GM18499 (cell line): ENCODE measurements around the gene CKMT2.
A peak's percentile ranks its signal among the peaks of the same experiment; 100 is the strongest.

Experiments used
- ATAC-seq: cut with Tn5 transposase; IDR thresholded peaks from one replicate; pipeline ENCODE4 v1.9.1; 2021; ENCODE audit warnings: moderate number of reproducible peaks; ENCODE audit not compliant: insufficient read depth, unreplicated experiment

CKMT2 gene

DNA sequence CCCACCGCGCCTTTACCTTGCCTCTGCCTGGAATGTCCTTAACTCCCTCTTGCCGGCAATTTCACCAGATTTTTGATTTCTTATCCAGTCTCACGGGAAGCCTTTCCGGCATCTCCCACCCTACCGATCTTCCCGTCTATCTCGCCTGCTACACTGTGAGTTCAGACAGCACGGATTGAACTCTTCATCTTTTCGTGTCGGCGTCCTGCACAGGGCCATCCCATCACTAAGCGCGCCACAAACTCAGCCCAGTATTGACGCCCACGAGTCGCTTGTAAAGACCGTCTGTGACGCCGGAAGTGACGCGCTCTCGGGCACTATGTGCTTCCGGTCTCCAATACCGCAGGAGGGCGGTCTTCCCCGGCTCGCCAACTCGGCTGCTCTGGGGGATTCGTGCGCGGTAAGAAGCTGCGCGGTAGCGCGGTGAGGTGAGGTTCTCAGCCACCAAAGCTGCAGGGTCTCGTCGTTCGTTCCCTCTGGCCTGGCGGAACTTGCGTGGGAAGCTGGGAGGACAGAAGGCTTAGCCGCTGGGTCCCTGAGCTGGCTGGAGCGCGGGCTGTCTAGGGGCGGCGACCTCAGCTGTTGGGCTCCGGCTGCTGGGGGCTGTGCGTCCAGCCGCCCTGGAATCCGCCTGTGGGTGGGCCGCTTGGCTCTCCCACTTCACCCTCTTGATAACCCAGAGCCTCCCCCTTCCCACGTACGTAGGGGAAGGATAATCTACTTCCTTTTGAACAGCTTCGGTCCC lies 68.3 kb downstream of the CKMT2 start, which contains the start of gene ZCCHC9:
ZCCHC9 (plus strand) TSS at position 317 of the 745 bp plus-strand sequence. CDS start 3,171 bp downstream, outside the sequence.
- ATAC-seq: peak; percentile 75

DNA sequence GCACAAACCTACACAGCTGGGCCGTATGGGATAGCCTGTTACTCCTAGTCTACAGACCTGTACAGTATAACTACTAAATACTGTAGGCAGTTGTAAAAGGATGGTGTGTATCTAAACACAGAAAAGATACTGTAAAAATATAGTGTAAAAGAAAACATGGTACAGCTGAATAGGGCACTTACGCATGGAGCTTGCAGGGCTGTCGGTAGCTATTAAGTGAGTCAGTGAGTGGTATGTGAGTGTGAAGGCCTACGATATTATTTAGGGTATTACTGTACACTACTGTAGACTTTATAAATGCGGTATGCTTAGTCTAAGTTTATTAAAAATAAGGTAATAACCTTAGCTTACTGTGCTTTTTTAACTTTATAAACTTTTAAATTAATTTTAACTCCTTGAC lies 69.5 kb downstream of the CKMT2 start:
- ATAC-seq: no peak

DNA sequence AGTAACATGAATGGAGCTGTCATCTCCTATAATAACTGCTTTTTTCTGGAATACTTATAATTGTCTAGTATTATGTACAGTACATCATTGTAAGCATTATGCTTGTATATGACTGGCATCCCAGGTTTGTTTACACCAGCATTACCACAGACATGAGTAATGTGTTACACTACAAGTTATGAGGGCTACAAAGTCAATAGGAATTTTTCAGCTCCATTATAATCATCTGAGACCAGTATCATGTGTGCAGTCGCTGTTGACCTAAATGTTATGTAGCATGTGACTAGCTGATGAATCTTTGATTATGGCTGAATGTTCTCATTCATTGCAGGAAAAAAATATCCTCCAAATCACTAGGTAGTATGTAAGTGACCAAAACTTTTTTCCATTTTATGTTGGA lies 70.4 kb downstream of the CKMT2 start:
- no peak for ATAC-seq

DNA sequence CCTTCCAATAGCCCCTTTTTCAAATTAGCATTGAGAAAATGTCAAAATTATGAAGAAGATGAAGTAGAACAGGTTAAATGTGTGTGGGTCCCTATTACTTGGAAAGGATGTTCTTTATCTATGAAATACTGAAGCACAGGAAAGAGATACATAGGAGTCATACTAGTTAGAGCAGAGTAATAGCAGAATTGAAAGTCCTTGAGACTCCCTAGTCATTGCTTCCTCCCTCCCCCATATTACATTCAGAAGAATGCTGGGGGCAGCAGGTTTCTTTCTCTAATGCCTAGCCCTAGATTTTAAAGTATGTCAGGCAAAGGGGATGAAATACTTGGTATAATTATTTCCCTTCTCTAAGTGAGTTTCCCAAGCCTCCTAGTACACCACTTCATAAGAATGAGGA lies 72.7 kb downstream of the CKMT2 start:
- no peak for ATAC-seq

DNA sequence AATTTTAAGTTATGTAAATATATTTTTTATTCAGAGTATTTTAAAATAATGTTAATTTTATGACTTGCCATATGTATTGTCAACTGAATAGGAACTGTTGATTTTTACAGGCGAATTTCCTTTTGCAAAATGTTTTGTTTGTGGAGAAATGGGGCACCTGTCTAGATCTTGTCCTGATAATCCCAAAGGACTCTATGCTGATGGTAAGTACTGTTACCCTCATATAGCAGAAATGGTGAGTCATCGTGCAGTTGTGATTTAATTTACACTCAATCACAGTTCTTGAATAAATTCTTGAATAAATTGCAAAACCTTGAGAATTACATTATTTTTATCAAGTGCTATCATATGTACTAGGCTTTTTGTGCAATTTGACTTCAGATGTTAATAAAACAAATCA lies 75.7 kb downstream of the CKMT2 start:
- no peak for ATAC-seq

DNA sequence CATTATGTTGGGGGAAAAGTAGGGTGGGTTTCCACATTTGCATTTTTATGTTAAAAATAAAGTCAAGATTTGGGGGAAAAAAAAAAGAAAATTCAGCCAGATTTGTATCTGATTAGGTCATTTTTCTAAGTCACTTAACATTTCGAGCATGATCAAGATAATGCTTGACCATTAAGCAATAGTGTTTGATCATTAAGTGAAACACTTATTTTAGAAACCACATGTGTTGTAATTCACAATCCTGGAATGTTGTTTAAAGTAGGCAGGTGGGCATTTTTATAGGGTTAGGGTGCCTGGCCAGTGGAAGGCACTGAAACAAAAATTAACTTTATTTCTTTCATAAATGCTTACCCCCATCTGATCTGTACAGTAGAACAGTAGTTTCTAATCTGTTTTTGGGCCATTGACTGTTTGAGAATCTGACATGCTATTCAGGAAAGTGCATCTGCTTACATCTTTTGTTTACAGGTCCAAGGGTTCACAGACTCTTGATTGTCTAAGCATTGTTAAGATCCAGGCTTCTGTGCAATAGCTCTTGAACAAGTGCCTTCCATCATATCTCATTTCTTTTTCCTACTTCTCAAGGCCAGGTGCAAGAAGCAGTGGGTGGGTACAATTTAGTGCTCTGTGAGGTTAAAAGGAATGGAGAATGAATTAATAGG lies 77.4 kb downstream of the CKMT2 start:
- no peak for ATAC-seq

DNA sequence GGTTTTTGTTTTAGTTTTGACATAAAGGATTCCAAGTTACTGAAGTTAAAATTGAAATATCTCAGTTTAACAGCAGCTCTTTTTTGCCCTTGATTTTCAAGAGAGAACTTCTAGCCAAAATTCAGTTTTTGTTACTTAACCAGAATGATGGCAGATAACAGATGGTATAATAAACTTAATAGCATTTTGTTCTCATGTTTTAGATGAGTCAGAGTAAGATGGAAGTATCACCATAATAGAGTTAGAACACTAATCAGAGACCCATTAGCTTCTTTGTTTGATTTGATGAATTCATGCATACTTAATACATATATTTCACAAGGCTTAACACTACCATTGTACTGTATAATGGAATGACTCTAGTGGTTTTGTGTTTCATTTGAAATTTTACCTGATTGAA lies 80.2 kb downstream of the CKMT2 start:
- no peak for ATAC-seq

DNA sequence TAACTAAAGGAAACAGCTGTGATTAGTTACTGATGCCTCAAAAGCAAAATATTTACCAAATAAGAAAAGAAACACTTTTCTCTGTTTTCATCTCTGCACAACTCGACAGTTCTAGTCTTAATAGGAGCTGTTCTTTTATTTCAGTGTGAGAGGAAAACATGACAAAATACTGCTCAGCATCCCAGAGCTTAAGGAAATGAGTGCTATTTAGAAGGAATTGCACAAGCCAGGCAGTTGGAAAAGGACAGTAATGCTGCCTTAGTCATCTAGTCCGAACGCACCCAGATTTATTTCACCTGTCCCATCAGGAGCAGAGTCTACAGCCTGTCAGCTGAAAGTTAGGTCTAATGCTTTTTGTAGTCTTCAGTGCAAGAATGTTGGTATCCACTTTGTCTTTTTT lies 80.6 kb downstream of the CKMT2 start:
- no peak for ATAC-seq

DNA sequence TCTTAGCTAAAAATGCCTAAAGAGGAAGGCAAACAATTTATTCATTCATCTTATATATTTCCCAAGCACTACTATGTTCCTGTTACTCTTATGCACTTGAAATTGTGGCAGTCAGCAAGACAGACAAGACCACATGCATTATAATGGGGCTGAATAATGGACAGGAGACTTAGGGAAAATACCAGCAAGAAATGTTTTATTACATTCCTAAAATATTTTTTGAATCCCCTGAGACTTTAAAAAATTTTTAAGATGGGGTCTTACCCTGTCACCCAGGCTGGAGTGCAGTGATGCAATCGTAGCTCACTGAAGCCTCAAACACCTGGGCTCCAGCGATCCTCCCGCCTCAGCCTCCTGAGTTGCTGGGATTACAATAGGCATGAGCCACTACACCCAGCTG lies 81.5 kb downstream of the CKMT2 start:
- ATAC-seq: no peak

DNA sequence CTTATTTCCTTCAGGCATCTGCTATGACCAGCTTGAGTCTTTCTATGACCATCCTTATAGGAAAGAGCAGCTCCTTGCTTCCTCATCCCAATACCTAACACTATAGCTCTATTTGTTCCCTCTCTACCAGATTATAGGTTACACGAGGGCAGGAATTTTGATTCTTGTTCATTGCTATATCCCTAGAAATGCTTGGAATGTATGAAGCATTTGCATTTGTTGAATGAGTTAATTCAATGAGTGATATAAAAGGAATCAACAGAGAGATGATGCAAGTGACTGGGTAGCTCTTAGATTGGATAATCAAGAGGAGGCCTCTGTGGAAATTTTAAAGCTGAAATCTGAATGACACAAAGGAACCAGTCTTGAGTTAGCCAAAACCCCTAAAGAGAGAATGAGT lies 82.2 kb downstream of the CKMT2 start:
- no peak for ATAC-seq

DNA sequence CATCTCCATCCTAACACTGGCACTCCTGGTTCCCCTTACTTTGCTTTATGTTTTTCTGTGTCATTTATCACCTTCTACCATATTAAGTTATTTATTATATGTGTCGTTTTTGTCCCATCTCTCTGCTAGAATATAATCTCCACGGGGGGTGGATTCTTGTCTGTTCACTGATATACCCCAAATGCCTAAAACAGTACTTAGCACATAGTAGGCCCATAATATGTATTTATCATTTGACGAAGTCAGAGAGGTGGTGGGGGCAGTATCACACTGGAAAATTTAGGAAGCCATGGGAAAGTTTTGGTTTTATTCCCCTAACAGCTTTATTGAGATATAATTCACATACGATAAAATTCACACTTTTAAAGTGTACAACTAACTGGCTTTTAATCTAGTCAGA lies 82.7 kb downstream of the CKMT2 start:
- ATAC-seq: no peak
